GM12801 (cell line): ENCODE data around the gene DOCK10.

Experiments
- CTCF ChIP-seq: IDR thresholded peaks from one replicate; pipeline ENCODE4 v1.5.1; 2011; ENCODE audit warnings: control low read depth; ENCODE audit not compliant: insufficient read length; ENCODE audit errors: extremely low read depth

The DOCK10 gene

GRCh38 chr2:224774735-224775134 lies 267.5 kb downstream of the DOCK10 start:
- no peak for TF ChIP-seq CTCF

- no peak for TF ChIP-seq CTCF
These were observed 269.8 kb downstream of the DOCK10 start for GRCh38 chr2:224772494-224772893.

DNA sequence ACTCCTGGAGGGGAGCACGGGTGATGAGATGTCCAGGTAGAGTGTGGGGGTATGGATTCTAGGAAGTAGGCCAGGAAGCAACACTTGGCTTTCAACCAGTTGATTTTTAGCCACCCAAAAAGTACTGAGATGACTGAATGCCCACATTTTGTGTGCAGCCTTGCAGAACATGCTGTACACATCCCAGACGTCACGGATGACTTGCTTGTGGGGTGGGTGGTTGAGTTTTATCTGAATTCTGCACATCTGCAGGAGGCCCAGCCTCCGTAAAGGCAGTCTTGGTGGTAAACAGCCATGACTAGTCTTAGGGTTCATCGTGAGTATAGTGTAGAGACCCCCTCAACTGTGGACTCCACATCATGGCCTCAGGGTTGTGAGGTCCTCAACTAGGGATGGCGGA lies 272.8 kb downstream of the DOCK10 start:
- TF ChIP-seq CTCF, result no peak

- no peak for TF ChIP-seq CTCF
These were observed 277.6 kb downstream of the DOCK10 start for GRCh38 chr2:224764565-224765236.

- no peak for TF ChIP-seq CTCF
These were observed 284.2 kb downstream of the DOCK10 start for GRCh38 chr2:224757934-224758548.

DNA sequence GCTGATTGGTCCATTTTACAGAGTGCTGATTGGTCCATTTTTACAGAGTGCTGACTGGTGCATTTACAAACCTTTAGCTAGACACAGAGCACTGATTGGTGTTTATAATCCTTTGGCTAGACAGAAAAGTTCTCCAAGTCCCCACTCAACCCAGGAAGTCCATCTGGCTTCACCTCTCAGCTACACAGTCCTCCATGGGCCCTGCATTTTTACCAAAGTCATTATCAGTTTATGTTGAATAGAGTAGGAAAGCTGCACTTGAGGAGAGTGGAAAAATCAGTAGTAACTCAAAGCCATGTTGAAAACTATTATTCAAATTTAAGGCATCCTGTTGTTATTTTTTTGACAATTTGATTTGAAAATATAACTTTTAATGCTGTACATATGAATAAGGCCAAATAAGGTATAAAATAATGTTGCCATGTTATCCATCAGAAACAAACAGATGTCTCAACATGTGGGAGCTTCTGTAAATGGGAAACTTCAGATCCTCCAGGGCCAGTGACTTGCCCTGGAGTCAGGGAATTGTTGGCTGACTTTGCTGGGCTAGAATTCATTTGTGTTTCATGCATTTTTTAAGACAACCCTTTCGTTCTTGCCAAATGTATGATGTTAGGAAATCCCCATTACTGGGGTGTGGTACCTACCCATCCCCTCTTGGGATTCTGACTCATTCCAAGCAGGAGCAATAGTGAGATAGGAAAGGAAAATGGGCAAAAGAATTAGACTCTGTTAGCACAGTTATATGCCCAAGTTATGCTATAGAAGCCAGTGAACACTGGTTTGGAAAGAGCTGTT lies 288.3 kb downstream of the DOCK10 start:
- no peak for TF ChIP-seq CTCF

GRCh38 chr2:224751996-224752698 lies 290.1 kb downstream of the DOCK10 start:
- no peak for TF ChIP-seq CTCF
